Vagina (tissue), 2 donors: ENCODE measurements around the gene MCCD1.

Experiments
- POLR2A ChIP-seq, 2 donors: fragments of 450-650 bp; IDR thresholded peaks; one replicate each; pipeline ENCODE4 v1.6.1; 2017; ENCODE audit warnings: antibody characterized with exemption in 2 of 2, mild to moderate bottlenecking in 2 of 2, moderate library complexity in 2 of 2
- POLR2AphosphoS5 ChIP-seq, 2 donors: sonication (generic); formaldehyde crosslinking; IDR thresholded peaks; one replicate each; pipeline ENCODE4 v1.9.0; 2017; ENCODE audit warnings: antibody characterized with exemption in 2 of 2, mild to moderate bottlenecking in 2 of 2, low read depth in 1 of 2; ENCODE audit not compliant: insufficient read depth in 1 of 2
- TF ChIP-seq, protein P1 (sequence below), 3 experiments: fragments of 450-650 bp in 2 of 3; fragments of 200-600 bp in 1 of 3; sonication (generic) in 1 of 3; IDR thresholded peaks; one replicate each; pipeline ENCODE4 v1.5.1; 2017 to 2019; ENCODE audit warnings: antibody characterized with exemption in 3 of 3, mild to moderate bottlenecking in 2 of 3, moderate library complexity in 2 of 3

DNA sequence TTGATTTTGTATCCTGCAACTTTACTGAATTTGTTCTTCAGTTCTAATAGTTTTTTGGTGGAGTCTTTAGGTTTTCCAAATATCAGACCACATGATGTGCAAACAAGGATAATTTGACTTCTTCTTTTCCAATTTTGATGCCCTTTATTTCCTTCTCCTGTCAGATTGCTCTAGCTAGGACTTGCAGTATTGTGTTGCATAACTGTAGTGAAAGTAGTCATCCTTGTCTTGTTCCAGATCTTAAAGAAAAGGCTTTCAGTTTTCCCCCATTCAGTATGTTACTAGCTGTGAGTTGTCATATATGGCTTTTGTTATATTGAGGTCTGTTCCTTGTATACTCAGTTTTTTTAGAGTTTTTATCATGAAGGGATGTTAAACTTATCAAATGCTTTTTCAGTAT, 26.2 kb upstream of the MCCD1 start:
- TF ChIP-seq, protein P1, sequence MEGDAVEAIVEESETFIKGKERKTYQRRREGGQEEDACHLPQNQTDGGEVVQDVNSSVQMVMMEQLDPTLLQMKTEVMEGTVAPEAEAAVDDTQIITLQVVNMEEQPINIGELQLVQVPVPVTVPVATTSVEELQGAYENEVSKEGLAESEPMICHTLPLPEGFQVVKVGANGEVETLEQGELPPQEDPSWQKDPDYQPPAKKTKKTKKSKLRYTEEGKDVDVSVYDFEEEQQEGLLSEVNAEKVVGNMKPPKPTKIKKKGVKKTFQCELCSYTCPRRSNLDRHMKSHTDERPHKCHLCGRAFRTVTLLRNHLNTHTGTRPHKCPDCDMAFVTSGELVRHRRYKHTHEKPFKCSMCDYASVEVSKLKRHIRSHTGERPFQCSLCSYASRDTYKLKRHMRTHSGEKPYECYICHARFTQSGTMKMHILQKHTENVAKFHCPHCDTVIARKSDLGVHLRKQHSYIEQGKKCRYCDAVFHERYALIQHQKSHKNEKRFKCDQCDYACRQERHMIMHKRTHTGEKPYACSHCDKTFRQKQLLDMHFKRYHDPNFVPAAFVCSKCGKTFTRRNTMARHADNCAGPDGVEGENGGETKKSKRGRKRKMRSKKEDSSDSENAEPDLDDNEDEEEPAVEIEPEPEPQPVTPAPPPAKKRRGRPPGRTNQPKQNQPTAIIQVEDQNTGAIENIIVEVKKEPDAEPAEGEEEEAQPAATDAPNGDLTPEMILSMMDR (IDR thresholded peaks at IDR 0.05) = no peak
- TF ChIP-seq POLR2A (IDR thresholded peaks at IDR 0.05) (no peak), POLR2AphosphoS5 (IDR thresholded peaks at IDR 0.05; ENCODE audit: insufficient read depth in 1 of 2, low read depth in 1 of 2) (no peak)
